ENCODE data around the gene HIGD1A. TPM values are rescaled to one million over a fixed set of nuclear protein-coding genes. Genes with fewer than 3 reads are reported as not detected.

Gene HIGD1A
- total RNA-seq, 2 experiments from 2014 or later, result 60.4 to 75.8 TPM

DNA sequence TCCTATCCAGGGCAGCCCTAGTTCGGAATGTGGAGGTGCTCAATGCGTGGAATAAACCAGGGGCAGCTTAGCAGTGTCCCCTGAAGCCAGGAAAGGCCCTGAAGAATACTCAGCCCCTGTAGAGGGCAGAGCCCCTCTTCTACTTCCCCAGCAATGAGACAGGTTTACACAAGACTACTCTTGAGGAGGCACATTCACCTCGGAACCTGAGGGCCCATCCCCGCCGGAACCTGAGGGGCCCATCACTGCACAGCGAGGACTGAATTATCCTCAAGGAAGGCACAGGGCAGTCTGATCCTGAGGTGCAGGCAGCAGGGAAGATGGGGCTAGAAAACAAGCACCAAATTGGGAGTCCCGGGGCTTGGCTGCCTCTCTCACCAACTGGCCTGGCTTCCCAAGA, 53.5 kb downstream of the HIGD1A start:
- H3K9me2 ChIP-seq (ENCODE audit: insufficient read depth, low read length), result no peaks in the 10 kb centered on the region
- no peaks in the 10 kb centered on the region for H3K36me3 ChIP-seq (ENCODE audit: insufficient read depth, low read length)
- no peak overlapping the region for H3K4me2 ChIP-seq (ENCODE audit: low read length)
- CTCF ChIA-PET (ENCODE audit: unreplicated experiment), result no interaction called here
- H3K4me3 ChIP-seq (ENCODE audit: low read depth, low read length, poor library complexity, severe bottlenecking), result no peak overlapping the region
- H4K20me1 ChIP-seq (ENCODE audit: insufficient read depth, low read length), result no peaks in the 10 kb centered on the region
- TF ChIP-seq CTCF (conservative IDR thresholded peaks at IDR 0.05; ENCODE audit: low read length), result no peak
- TF ChIP-seq EZH2phosphoT487 (IDR thresholded peaks at IDR 0.05; ENCODE audit: borderline replicate concordance, low read depth, low read length), result no peak
- H3K9me3 ChIP-seq (ENCODE audit: low read length), result no peaks in the 10 kb centered on the region
- DNase-seq (ENCODE audit: low spot score), result no peak
- no peaks in the 10 kb centered on the region for H3K4me1 ChIP-seq (ENCODE audit: insufficient read depth, low read length, poor library complexity, severe bottlenecking)
- intact Hi-C loops (cut with micrococcal nuclease; ENCODE audit: unreplicated experiment), result no loop called here
- BruUV-seq (replicated peaks), result no TSS peak
- POLR2A ChIA-PET, result no interaction called here
- no peak overlapping the region for H2AFZ ChIP-seq (ENCODE audit: low read length)
- H3K79me2 ChIP-seq (ENCODE audit: insufficient read depth, low read depth, low read length), result no peaks in the 10 kb centered on the region
- H3K27ac ChIP-seq (ENCODE audit: low read depth, low read length, poor library complexity, severe bottlenecking), result no peak overlapping the region

- BruUV-seq (replicated peaks), result no TSS peak
- peak; percentile 6 for DNase-seq (ENCODE audit: low spot score)
- intact Hi-C loops (cut with micrococcal nuclease; ENCODE audit: unreplicated experiment), result loop anchor here (10.0 kb wide), 1 partner anchor 95 kb away; the partner anchor contains the start of gene ZBTB47
Measured at GRCh38 chr3:42749753-42750231, 54.5 kb downstream of the HIGD1A start.

More at GRCh38 chr3:42749753-42750231, 54.5 kb downstream of the HIGD1A start:
- H3K4me3 ChIP-seq (ENCODE audit: low read depth, low read length, poor library complexity, severe bottlenecking), result no peak overlapping the region
- ChIA-PET POLR2A (no interaction called here), CTCF (ENCODE audit: unreplicated experiment) (interaction anchor here (0.6 to 1.1 kb wide), 3 partner anchors 8 to 590 kb away, joined by 3 to 5 read pairs (median 3); no protein-coding TSS in a partner anchor)
- no peaks in the 10 kb centered on the region for H3K9me3 ChIP-seq (ENCODE audit: low read length)
- no peaks in the 10 kb centered on the region for H3K9me2 ChIP-seq (ENCODE audit: insufficient read depth, low read length)
- no peaks in the 10 kb centered on the region for H4K20me1 ChIP-seq (ENCODE audit: insufficient read depth, low read length)
- no peaks in the 10 kb centered on the region for H3K79me2 ChIP-seq (ENCODE audit: insufficient read depth, low read depth, low read length)
- no peak for TF ChIP-seq EZH2phosphoT487 (IDR thresholded peaks at IDR 0.05; ENCODE audit: borderline replicate concordance, low read depth, low read length)
- peak; percentile 69 for TF ChIP-seq CTCF (conservative IDR thresholded peaks at IDR 0.05; ENCODE audit: low read length)
- H3K4me2 ChIP-seq (ENCODE audit: low read length), result no peak overlapping the region
- no peak overlapping the region for H3K27ac ChIP-seq (ENCODE audit: low read depth, low read length, poor library complexity, severe bottlenecking)
- no peak overlapping the region for H2AFZ ChIP-seq (ENCODE audit: low read length)
- no peaks in the 10 kb centered on the region for H3K4me1 ChIP-seq (ENCODE audit: insufficient read depth, low read length, poor library complexity, severe bottlenecking)
- no peaks in the 10 kb centered on the region for H3K36me3 ChIP-seq (ENCODE audit: insufficient read depth, low read length)

All from OCI-LY7 (cell line).